ENCODE results near the gene SRPK2.

GRCh38 chr7:105178177-105178576 lies 210.5 kb downstream of the SRPK2 start:
- no peak for TF ChIP-seq GATA2 (IDR thresholded peaks at IDR 0.05; ENCODE audit: low read depth, low read length)
- TF ChIP-seq GATA3 (IDR thresholded peaks at IDR 0.05; ENCODE audit: low read depth, low read length): no peak
